ENCODE results near the gene GALR1. TPM values are rescaled to one million over a fixed set of nuclear protein-coding genes. Genes with fewer than 3 reads are reported as not detected.
"Not testable (repeated sequence)": the region's sequence is repeated elsewhere in the genome, so short reads cannot be mapped to it uniquely, and the experiment has no call there.

Gene GALR1
- total RNA-seq, 4 donors from 2014 or later, result 0.08 to 0.16 TPM; not detected in 2

- no peaks in the 10 kb centered on the region for H3K9me3 ChIP-seq
- no peak for TF ChIP-seq CTCF (IDR thresholded peaks at IDR 0.05)
- TF ChIP-seq POLR2A (IDR thresholded peaks at IDR 0.05), result no peak
- no peak for TF ChIP-seq EP300 (IDR thresholded peaks at IDR 0.05)
- TF ChIP-seq POLR2AphosphoS5 (IDR thresholded peaks at IDR 0.05), result no peak
- WGBS, result 74% methylated on average over 4 of the region's 4 CpGs
- no peaks in the 10 kb centered on the region for H3K4me1 ChIP-seq
- no peak overlapping the region for H3K4me3 ChIP-seq
- no peaks in the 10 kb centered on the region for H3K36me3 ChIP-seq
- no peak for DNase-seq (ENCODE audit: low spot score in 2 of 2)
- no peaks in the 10 kb centered on the region for H3K27me3 ChIP-seq
- H3K27ac ChIP-seq, result no peak overlapping the region
Measured at GRCh38 chr18:77262643-77263465, 13.2 kb downstream of the GALR1 start.

- no peaks in the 10 kb centered on the region for H3K4me1 ChIP-seq
- no peaks in the 10 kb centered on the region for H3K9me3 ChIP-seq
- no peak overlapping the region for H3K27ac ChIP-seq
- WGBS, result 88% methylated on average over 3 of the region's 3 CpGs
- H3K27me3 ChIP-seq, result no peaks in the 10 kb centered on the region
- H3K36me3 ChIP-seq, result no peaks in the 10 kb centered on the region
- no peak overlapping the region for H3K4me3 ChIP-seq
- DNase-seq (ENCODE audit: low spot score in 2 of 2), result no peak
- TF ChIP-seq POLR2A (IDR thresholded peaks at IDR 0.05) (no peak), CTCF (IDR thresholded peaks at IDR 0.05) (no peak), POLR2AphosphoS5 (IDR thresholded peaks at IDR 0.05) (no peak), EP300 (IDR thresholded peaks at IDR 0.05) (no peak)
Measured at GRCh38 chr18:77263466-77263763, 13.8 kb downstream of the GALR1 start.

- no peak overlapping the region for H3K27ac ChIP-seq
Measured at GRCh38 chr18:77267969-77268368, 18.3 kb downstream of the GALR1 start.

GRCh38 chr18:77268456-77268855 is 18.8 kb downstream of the GALR1 start:
- 82% methylated on average over 9 of the region's 9 CpGs for WGBS
- no peaks in the 10 kb centered on the region for H3K27me3 ChIP-seq
- H3K36me3 ChIP-seq, result no peaks in the 10 kb centered on the region
- H3K9me3 ChIP-seq, result no peaks in the 10 kb centered on the region
- TF ChIP-seq POLR2A (IDR thresholded peaks at IDR 0.05) (no peak), CTCF (IDR thresholded peaks at IDR 0.05) (no peak), POLR2AphosphoS5 (IDR thresholded peaks at IDR 0.05) (no peak), EP300 (IDR thresholded peaks at IDR 0.05) (no peak)
- no peak overlapping the region for H3K27ac ChIP-seq
- DNase-seq (ENCODE audit: low spot score in 2 of 2), result no peak
- H3K4me3 ChIP-seq, result no peak overlapping the region
- H3K4me1 ChIP-seq, result no peaks in the 10 kb centered on the region

More at GRCh38 chr18:77267969-77268368, 18.3 kb downstream of the GALR1 start:
- Histone ChIP-seq H3K4me1 (no peaks in the 10 kb centered on the region), H3K27me3 (no peaks in the 10 kb centered on the region), H3K4me3 (no peak overlapping the region), H3K36me3 (no peaks in the 10 kb centered on the region), H3K9me3 (no peaks in the 10 kb centered on the region)
- WGBS, result 80% methylated on average over 6 of the region's 6 CpGs
- DNase-seq (ENCODE audit: low spot score in 2 of 2), result no peak
- no peak for TF ChIP-seq POLR2A (IDR thresholded peaks at IDR 0.05)
- no peak for TF ChIP-seq CTCF (IDR thresholded peaks at IDR 0.05)
- TF ChIP-seq POLR2AphosphoS5 (IDR thresholded peaks at IDR 0.05), result no peak
- no peak for TF ChIP-seq EP300 (IDR thresholded peaks at IDR 0.05)

- no peak overlapping the region for H3K27ac ChIP-seq
- H3K4me3 ChIP-seq, result no peak overlapping the region
- no peak for TF ChIP-seq EP300 (IDR thresholded peaks at IDR 0.05)
- TF ChIP-seq CTCF (IDR thresholded peaks at IDR 0.05), result no peak
- no peak for TF ChIP-seq POLR2A (IDR thresholded peaks at IDR 0.05)
- TF ChIP-seq POLR2AphosphoS5 (IDR thresholded peaks at IDR 0.05), result no peak
- H3K9me3 ChIP-seq, result no peaks in the 10 kb centered on the region
- no peaks in the 10 kb centered on the region for H3K4me1 ChIP-seq
- 48% methylated on average over 9 of the region's 9 CpGs for WGBS
- H3K36me3 ChIP-seq, result no peaks in the 10 kb centered on the region
- no peak for DNase-seq (ENCODE audit: low spot score in 2 of 2)
- no peaks in the 10 kb centered on the region for H3K27me3 ChIP-seq
Measured at GRCh38 chr18:77271576-77272481, 22.2 kb downstream of the GALR1 start.

- H3K4me1 ChIP-seq; H3K36me3 ChIP-seq; H3K27me3 ChIP-seq; DNase-seq (ENCODE audit: low spot score in 2 of 2); H3K4me3 ChIP-seq; H3K27ac ChIP-seq; H3K9me3 ChIP-seq: not testable (repeated sequence)
- 84% methylated on average over 6 of the region's 7 CpGs for WGBS
Measured at GRCh38 chr18:77290841-77291240, 41.2 kb downstream of the GALR1 start.
